Duodenal mucosa (tissue), 2 donors: Measurements from ENCODE around the gene C22orf15.
"Not testable (repeated sequence)": the region's sequence is repeated elsewhere in the genome, so short reads cannot be mapped to it uniquely, and the experiment has no call there.

ENCODE experiments used
- H3K27ac ChIP-seq: one replicate; pipeline ENCODE4 v1.7.0; 2013; ENCODE audit warnings: low read depth, low read length
- H3K27me3 ChIP-seq, 2 donors: one replicate each; pipeline ENCODE4 v1.7.0; 2013; ENCODE audit warnings: low read length in 2 of 2, control low read depth in 1 of 2; ENCODE audit not compliant: insufficient read depth in 2 of 2, control insufficient read depth in 1 of 2
- H3K36me3 ChIP-seq, 2 donors: one replicate each; pipeline ENCODE4 v1.7.0; 2013; ENCODE audit warnings: low read length in 2 of 2, control low read depth in 1 of 2; ENCODE audit not compliant: insufficient read depth in 2 of 2, control insufficient read depth in 1 of 2
- H3K4me1 ChIP-seq, 2 donors: one replicate each; pipeline ENCODE4 v1.7.0; 2013; ENCODE audit warnings: low read length in 2 of 2, control low read depth in 1 of 2; ENCODE audit not compliant: insufficient read depth in 2 of 2, control insufficient read depth in 1 of 2
- H3K4me3 ChIP-seq, 2 donors: one replicate each; pipeline ENCODE4 v1.7.0; 2013; ENCODE audit warnings: low read length in 2 of 2, low read depth in 1 of 2
- H3K9ac ChIP-seq, 2 donors: one replicate each; pipeline ENCODE4 v1.7.0; 2013; ENCODE audit warnings: low read length in 2 of 2, low read depth in 1 of 2
- H3K9me3 ChIP-seq, 2 donors: one replicate each; pipeline ENCODE4 v1.7.0; 2013; ENCODE audit warnings: low read length in 2 of 2, control low read depth in 1 of 2; ENCODE audit not compliant: control insufficient read depth in 1 of 2

C22orf15 gene

DNA sequence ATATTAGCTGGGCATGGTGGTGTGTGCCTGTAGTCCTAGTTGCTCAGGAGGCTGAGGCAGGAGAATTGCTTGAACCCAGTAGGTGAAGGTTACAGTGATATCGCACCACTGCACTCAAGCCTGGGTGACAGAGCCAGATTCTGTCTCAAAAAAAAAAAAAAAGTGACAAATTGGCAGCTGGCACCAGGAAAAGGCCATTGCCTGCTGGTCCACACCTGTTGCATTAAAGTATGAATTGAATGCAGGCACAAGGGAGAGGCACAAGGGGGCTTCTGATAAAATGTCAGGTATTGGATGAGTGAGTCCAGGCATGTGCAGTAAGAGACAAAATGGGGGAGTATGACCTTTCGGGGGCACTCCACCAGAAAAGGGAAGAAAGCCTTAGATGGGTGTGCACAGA lies 40.1 kb upstream of the C22orf15 start:
- no peaks in the 10 kb centered on the region for H3K4me1 ChIP-seq
- H3K27me3 ChIP-seq, result no peaks in the 10 kb centered on the region
- H3K9ac ChIP-seq, result no peak overlapping the region
- H3K9me3 ChIP-seq, result no peaks in the 10 kb centered on the region
- H3K36me3 ChIP-seq, result no peaks in the 10 kb centered on the region
- H3K27ac ChIP-seq, result no peak overlapping the region
- no peak overlapping the region for H3K4me3 ChIP-seq

DNA sequence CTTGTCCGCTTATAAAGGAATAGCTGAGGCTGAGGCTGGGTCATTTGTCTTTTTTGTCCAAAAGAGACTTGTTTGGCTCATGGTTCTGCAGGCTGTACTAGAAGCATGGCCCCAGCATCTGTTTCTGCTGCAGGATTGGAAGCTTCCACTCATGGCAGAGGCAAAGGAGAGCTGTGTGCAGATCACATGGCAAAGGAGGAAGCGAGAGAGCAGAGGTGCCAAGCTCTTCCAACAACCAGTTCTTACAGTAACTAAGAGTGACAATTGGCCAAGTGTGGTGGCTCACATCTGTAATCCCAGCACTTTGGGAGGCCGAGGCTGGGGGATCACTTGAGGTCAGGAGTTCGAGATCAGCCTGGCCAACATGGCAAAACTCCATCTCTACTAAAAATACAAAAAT lies 34.7 kb upstream of the C22orf15 start:
- H3K36me3 ChIP-seq, H3K4me3 ChIP-seq, H3K27ac ChIP-seq, H3K9ac ChIP-seq, H3K9me3 ChIP-seq, H3K27me3 ChIP-seq, H3K4me1 ChIP-seq: not testable (repeated sequence)

DNA sequence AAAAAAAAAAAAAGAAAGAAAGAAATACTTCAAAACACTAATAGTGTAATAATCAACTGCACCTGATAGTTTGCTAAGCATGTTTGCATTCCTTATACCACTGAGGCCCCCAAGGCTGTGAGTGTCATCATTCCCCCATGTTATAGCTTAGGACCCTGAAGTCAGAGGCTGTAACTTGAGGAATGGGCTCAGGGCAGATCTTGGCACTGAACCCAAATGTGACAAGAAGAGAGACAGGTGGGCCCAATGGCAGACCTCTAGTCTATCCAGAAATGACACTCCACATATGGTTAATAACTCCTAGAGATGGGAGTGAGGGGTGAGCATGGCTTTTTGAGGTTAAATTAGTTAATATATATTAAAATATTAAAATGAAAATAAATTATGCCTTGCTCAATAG lies 25.1 kb upstream of the C22orf15 start:
- Histone ChIP-seq H3K27me3 (no peaks in the 10 kb centered on the region), H3K9ac (no peak overlapping the region), H3K4me3 (no peak overlapping the region), H3K27ac (no peak overlapping the region), H3K9me3 (no peaks in the 10 kb centered on the region), H3K4me1 (no peaks in the 10 kb centered on the region), H3K36me3 (peaks cover 0 to 8% of the 10 kb centered on the region in 2 donors)

DNA sequence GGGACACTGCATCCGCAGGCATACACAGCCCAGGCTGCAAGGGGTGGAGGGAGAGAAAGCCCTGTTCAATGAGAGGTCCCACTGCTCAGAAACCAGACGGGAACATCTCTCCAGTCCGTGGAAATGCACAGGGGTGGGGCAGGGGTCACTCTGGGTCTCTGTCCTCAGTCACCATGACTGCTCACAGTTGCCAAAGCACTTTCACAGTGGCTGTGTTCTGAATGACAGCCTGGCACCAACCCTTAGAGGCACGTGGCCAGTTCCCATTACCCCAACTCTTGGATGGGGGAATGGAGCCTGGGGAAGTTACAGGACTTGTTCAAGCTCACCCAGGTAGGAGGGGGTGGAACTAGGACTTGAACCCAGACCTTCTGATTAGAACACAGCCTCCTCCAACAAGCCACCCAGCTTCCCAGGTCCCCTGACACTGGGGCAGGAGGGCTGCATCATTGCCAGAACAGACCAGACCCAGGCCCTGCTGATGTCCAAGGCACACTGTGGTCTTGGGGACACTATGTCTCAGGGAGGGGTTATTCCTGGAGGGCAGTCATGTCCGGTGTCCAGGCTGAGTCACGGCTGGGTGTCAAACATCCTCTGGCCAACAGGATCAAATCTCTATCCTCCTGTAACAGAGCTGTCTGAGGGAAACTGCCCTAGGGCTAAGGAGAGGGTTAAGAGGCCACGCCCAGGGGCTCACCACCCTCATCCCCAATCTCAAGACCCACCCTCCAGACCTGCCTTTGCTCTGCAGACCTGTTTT lies 20.1 kb upstream of the C22orf15 start:
- Histone ChIP-seq H3K9ac (no peak overlapping the region), H3K9me3 (no peaks in the 10 kb centered on the region), H3K4me3 (no peak overlapping the region), H3K36me3 (peaks cover 21 to 33% of the 10 kb centered on the region in 2 donors), H3K27me3 (no peaks in the 10 kb centered on the region), H3K4me1 (peaks cover 5% of the 10 kb centered on the region in 2 donors), H3K27ac (no peak overlapping the region)

DNA sequence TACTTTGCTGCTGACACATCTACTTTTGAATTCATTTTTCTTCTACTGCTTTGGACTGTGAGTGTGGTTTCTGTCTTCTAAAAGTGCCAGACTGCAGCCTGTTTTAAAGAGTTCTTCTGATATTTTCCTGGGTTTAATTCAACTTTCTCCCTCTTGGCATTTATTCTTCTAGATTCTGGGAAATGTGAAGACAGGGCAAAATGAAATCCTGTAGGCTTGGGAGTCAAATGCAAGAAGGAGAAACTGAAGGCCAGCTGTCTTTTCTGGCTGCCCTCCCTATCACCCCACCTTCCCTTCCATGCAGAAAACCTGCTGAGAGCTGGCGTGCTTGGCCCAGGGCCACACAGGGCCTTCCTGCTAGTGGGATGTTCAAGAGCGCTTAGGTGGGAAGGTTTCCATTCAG lies 19.5 kb upstream of the C22orf15 start:
- Histone ChIP-seq H3K36me3 (peaks cover 21 to 33% of the 10 kb centered on the region in 2 donors), H3K4me3 (no peak overlapping the region), H3K9ac (no peak overlapping the region), H3K27ac (no peak overlapping the region), H3K4me1 (peaks cover 5% of the 10 kb centered on the region in 2 donors), H3K27me3 (no peaks in the 10 kb centered on the region), H3K9me3 (no peaks in the 10 kb centered on the region)

DNA sequence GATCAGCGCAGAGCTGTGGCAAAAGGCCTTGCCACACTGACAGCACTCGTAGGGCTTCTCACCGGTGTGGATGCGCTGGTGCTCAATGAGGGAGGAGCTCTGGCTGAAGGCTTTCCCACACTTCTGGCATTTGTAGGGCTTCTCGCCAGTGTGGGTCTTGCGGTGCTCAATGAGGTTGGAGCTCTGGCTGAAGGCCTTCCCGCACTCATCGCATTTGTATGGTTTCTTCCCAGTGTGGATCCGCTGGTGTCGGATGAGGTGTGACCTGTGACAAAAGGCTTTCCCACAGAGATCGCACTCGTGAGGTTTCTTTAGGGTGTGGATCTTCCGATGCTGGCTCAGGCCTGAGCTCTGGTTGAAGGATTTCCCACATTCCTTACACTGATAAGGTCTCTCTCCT lies 18.8 kb upstream of the C22orf15 start:
- H3K9ac ChIP-seq, result no peak overlapping the region
- no peak overlapping the region for H3K27ac ChIP-seq
- peaks cover 21 to 33% of the 10 kb centered on the region in 2 donors for H3K36me3 ChIP-seq
- no peaks in the 10 kb centered on the region for H3K9me3 ChIP-seq
- H3K27me3 ChIP-seq, result no peaks in the 10 kb centered on the region
- H3K4me3 ChIP-seq, result no peak overlapping the region
- H3K4me1 ChIP-seq, result peaks cover 5% of the 10 kb centered on the region in 2 donors

DNA sequence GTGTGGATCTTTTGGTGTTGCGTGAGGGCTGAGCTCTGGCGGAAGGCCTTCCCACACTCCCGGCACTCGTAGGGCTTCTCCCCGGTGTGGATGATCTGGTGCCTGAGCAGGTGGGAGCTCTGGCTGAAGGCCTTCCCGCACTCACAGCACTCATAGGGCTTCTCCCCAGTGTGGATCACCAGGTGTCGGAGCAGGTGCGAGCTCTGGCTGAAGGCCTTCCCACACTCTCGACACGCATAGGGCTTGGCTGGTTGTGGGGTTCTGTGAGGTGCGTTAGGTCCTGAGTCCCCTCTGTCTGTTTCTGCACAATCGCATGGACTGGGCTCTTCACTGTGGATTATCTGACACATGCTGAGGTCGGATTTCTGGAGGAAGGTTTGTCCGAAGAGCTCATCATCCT lies 18.3 kb upstream of the C22orf15 start:
- Histone ChIP-seq H3K27ac (no peak overlapping the region), H3K4me1 (peaks cover 5% of the 10 kb centered on the region in 2 donors), H3K4me3 (no peak overlapping the region), H3K27me3 (no peaks in the 10 kb centered on the region), H3K9ac (no peak overlapping the region), H3K36me3 (peaks cover 21 to 33% of the 10 kb centered on the region in 2 donors), H3K9me3 (no peaks in the 10 kb centered on the region)

DNA sequence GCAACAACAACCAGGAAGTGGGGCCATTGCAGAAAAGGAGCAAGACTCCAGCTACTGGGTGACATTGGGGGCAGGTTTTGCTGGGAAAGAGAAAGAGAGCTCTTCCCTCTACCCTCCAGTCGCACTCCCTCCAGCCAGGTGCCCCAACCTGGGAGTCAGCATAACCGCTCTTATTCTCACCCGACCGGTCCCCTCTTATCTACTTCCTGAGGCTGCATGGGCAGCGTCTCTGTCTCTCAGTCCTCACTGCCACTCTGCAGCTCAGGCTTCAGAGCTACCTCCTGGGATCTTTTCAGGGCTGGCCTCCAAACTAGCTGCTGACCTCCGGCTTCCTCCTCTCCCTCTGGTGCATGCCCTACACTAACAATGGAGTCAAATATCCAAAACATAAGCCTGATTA lies 17.0 kb upstream of the C22orf15 start:
- H3K9me3 ChIP-seq, result no peaks in the 10 kb centered on the region
- no peaks in the 10 kb centered on the region for H3K27me3 ChIP-seq
- peaks cover 21 to 32% of the 10 kb centered on the region in 2 donors for H3K36me3 ChIP-seq
- peak overlapping the region in 1 of 2 donors; percentile 32 for H3K4me3 ChIP-seq
- H3K4me1 ChIP-seq, result peaks cover 15% of the 10 kb centered on the region in 2 donors
- no peak overlapping the region for H3K27ac ChIP-seq
- no peak overlapping the region for H3K9ac ChIP-seq

DNA sequence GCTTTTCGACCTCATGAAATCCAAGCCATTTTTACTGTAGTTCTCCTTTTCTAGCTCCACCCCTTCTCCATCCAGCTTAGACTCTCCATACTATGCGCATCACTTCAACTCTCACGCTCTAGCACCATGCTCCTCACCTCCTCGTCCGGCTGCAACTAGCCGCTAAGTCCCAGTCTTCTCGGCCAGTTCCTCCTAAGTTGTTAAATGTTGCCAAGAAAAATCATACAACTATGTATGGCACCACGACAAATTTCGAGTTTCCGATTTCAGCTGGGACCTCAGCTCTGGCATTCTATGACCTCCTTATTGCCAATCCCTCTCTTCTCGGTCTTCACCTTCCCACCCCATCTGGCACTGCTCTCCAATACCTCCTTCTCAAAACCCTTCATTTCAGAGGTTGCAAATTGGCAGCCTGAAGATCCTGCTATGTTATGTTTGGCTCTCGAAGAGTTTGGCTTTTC lies 12.9 kb upstream of the C22orf15 start:
- Histone ChIP-seq H3K27ac (no peak overlapping the region), H3K4me3 (peak overlapping the region; percentile 87 to 89), H3K27me3 (no peaks in the 10 kb centered on the region), H3K9ac (peak overlapping the region in 1 of 2 donors; percentile 82), H3K4me1 (peaks cover 15 to 23% of the 10 kb centered on the region in 2 donors), H3K36me3 (peaks cover 3 to 4% of the 10 kb centered on the region in 2 donors), H3K9me3 (no peaks in the 10 kb centered on the region)

DNA sequence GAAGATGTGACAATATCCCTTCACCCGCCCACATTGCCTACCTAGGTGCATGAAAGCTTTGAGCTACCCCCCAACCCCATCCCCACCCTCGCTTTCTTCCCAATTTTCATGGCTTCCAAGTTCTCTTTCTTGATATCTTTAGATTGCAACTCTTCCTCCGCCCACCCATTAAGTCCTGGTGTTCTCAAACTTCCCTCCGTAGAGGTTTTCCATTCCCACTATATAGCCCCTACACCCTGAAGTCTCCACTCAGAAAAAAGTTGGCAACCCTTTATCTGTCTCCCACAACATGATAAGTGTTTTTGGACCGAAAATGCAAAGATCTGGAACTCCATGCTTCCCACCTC lies 12.4 kb upstream of the C22orf15 start:
- Histone ChIP-seq H3K9me3 (no peaks in the 10 kb centered on the region), H3K27ac (no peak overlapping the region), H3K4me3 (peak overlapping the region; percentile 87 to 89), H3K27me3 (no peaks in the 10 kb centered on the region), H3K4me1 (peaks cover 15 to 23% of the 10 kb centered on the region in 2 donors), H3K36me3 (no peaks in the 10 kb centered on the region), H3K9ac (peak overlapping the region; percentile 82 to 90)
